ENCODE measurements around the gene DPH3. TPM values are rescaled to one million over a fixed set of nuclear protein-coding genes. Genes with fewer than 3 reads are reported as not detected.

DPH3 gene
- total RNA-seq, 1 donor, result 21.4 TPM

- H3K4me2 ChIP-seq (ENCODE audit: insufficient read depth, low read length), result no peak overlapping the region
- no peaks in the 10 kb centered on the region for H3K36me3 ChIP-seq (ENCODE audit: insufficient read depth, low read length)
- H3K79me2 ChIP-seq (ENCODE audit: insufficient read depth, low read length), result no peaks in the 10 kb centered on the region
- peaks cover 10% of the 10 kb centered on the region for H4K20me1 ChIP-seq (ENCODE audit: insufficient read depth, low read length)
- DNase-seq (ENCODE audit: insufficient read length, low spot score, missing footprints), result no peak
- no peaks in the 10 kb centered on the region for H3K27me3 ChIP-seq (ENCODE audit: insufficient read depth, low read length)
- H3K27ac ChIP-seq (ENCODE audit: low read depth, low read length), result peak overlapping the region; percentile 15
- H3K4me1 ChIP-seq (ENCODE audit: insufficient read depth, low read length), result peaks cover 32% of the 10 kb centered on the region
- TF ChIP-seq CTCF (IDR thresholded peaks at IDR 0.05; ENCODE audit: extremely low read depth, low read depth, low read length), result peak; percentile 87
- no peak overlapping the region for H2AFZ ChIP-seq (ENCODE audit: low read length)
- H3K9me3 ChIP-seq (ENCODE audit: low read depth, low read length), result no peaks in the 10 kb centered on the region
- H3K4me3 ChIP-seq (ENCODE audit: insufficient read depth, low read length), result no peak overlapping the region
Observed at GRCh38 chr3:16290007-16290826, 25.5 kb upstream of the DPH3 start.

- Histone ChIP-seq H3K4me1 (ENCODE audit: insufficient read depth, low read length) (peaks cover 26% of the 10 kb centered on the region), H3K36me3 (ENCODE audit: insufficient read depth, low read length) (no peaks in the 10 kb centered on the region), H3K27me3 (ENCODE audit: insufficient read depth, low read length) (no peaks in the 10 kb centered on the region), H3K27ac (ENCODE audit: low read depth, low read length) (peak overlapping the region; percentile 18), H3K4me2 (ENCODE audit: insufficient read depth, low read length) (no peak overlapping the region), H4K20me1 (ENCODE audit: insufficient read depth, low read length) (peaks cover 10% of the 10 kb centered on the region), H2AFZ (ENCODE audit: low read length) (no peak overlapping the region), H3K79me2 (ENCODE audit: insufficient read depth, low read length) (no peaks in the 10 kb centered on the region), H3K9me3 (ENCODE audit: low read depth, low read length) (no peaks in the 10 kb centered on the region), H3K4me3 (ENCODE audit: insufficient read depth, low read length) (no peak overlapping the region)
- TF ChIP-seq CTCF (IDR thresholded peaks at IDR 0.05; ENCODE audit: extremely low read depth, low read depth, low read length), result no peak
- no peak for DNase-seq (ENCODE audit: insufficient read length, low spot score, missing footprints)
Observed at GRCh38 chr3:16289144-16289889, 24.6 kb upstream of the DPH3 start.

GRCh38 chr3:16288664-16289063, 23.9 kb upstream of the DPH3 start:
- peak overlapping the region; percentile 18 for H3K27ac ChIP-seq (ENCODE audit: low read depth, low read length)
- no peaks in the 10 kb centered on the region for H3K9me3 ChIP-seq (ENCODE audit: low read depth, low read length)
- H2AFZ ChIP-seq (ENCODE audit: low read length), result no peak overlapping the region
- no peak overlapping the region for H3K4me2 ChIP-seq (ENCODE audit: insufficient read depth, low read length)
- peaks cover 10% of the 10 kb centered on the region for H4K20me1 ChIP-seq (ENCODE audit: insufficient read depth, low read length)
- TF ChIP-seq CTCF (IDR thresholded peaks at IDR 0.05; ENCODE audit: extremely low read depth, low read depth, low read length), result no peak
- H3K4me1 ChIP-seq (ENCODE audit: insufficient read depth, low read length), result peaks cover 26% of the 10 kb centered on the region
- H3K27me3 ChIP-seq (ENCODE audit: insufficient read depth, low read length), result no peaks in the 10 kb centered on the region
- H3K4me3 ChIP-seq (ENCODE audit: insufficient read depth, low read length), result no peak overlapping the region
- DNase-seq (ENCODE audit: insufficient read length, low spot score, missing footprints), result peak; percentile 54
- H3K36me3 ChIP-seq (ENCODE audit: insufficient read depth, low read length), result no peaks in the 10 kb centered on the region
- H3K79me2 ChIP-seq (ENCODE audit: insufficient read depth, low read length), result no peaks in the 10 kb centered on the region
